CD4-positive, alpha-beta T cell treated with Interleukin-17A for 4 hours (primary cell): ENCODE measurements around the gene MYO1E.

ENCODE experiments used
- DNase-seq: peaks from one replicate; pipeline ENCODE4 v3.0.0-alpha.2; 2020; ENCODE audit warnings: mixed read lengths

The MYO1E gene

DNA sequence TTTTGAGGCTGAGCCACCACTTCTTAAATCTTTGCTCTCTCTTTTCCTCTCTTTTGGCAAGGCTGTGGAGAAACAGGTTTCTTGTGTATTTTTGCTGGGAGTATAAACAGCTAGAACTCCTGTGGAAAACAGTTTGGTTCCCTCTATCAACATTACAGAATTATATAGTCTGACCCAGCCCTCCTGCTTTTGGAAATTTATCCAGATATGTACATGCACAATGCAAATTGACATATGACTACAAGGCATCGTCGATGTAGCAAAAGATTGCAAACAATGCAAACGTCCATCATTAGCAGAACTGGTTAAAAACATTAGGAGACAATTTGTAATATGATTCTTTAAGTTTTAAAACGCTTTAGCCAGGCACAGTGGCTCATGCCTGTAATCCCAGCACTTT is 12.5 kb upstream of the MYO1E start:
- DNase-seq, result no peak

GRCh38 chr15:59384507-59384906 is 11.8 kb upstream of the MYO1E start:
- DNase-seq, result no peak

DNA sequence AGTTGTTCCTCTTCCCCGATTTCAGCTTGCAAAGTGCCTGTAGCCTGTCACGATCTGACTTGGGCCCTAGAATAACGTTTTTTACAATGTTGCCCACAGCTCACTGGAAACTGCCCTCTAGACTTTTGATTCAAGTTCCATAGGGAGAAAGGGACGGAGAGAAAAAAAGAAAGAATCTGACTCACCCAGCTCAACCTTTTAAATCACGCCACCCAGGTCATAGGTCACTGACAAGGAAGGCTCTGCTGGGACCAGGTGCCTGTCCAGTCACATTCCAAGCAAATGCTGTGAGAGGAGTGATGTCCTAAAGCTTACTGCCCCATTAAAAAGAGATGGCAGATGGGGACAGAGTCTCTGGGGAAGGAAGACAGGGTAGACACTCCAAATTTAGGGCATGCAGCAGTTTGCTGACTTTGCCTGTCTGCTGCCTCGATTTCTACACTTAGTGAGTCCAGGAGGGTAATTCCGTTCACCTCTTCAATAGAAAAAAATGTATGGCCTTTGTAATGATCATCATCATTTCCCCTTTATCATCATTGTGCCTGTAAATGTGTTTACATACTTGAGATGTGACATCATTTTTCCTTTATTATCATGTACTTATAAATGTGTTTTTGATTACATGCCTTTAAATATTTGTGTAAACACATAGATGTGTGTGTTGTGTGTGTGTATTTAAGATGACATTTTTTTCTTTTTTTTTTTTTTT is 8.4 kb upstream of the MYO1E start:
- DNase-seq, result no peak

DNA sequence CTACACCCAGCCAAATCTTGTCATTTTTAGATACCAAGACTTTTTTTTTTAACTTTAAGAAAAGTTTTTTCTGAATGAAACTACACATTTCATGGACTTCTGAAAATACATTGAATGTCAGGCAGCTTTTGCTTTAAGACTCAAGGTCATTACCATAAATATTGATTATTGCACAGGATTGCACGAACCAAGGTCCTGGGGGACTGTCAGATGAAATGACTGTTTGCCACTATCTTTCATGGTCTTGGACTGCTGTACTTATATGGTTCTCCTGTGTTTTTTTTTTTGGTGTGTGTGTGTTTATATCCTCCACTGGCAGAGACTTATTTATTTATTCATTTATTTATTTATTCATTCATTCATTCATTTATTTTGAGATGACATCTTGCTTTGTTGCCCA is 6.9 kb upstream of the MYO1E start:
- no peak for DNase-seq

GRCh38 chr15:59378855-59379254 is 6.2 kb upstream of the MYO1E start:
- no peak for DNase-seq

DNA sequence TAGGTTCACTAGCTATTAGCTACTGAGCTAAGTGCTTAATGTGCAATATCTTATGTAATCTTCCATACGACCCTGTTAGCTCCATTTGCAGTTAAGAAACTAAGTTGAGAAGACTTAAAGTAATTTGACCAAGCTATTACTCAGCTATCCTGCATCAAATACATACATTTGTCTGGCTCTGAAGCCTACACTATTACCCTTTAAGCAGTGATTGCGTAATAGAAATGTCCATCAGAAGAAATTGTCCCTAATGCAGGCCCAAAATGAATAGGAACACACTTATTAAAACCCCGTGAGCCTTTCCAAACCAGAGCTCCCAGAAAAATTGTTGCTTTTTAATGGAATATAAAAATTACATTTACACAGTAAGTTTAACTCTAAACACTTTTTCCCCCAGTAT is 5.3 kb upstream of the MYO1E start:
- DNase-seq, result no peak

DNA sequence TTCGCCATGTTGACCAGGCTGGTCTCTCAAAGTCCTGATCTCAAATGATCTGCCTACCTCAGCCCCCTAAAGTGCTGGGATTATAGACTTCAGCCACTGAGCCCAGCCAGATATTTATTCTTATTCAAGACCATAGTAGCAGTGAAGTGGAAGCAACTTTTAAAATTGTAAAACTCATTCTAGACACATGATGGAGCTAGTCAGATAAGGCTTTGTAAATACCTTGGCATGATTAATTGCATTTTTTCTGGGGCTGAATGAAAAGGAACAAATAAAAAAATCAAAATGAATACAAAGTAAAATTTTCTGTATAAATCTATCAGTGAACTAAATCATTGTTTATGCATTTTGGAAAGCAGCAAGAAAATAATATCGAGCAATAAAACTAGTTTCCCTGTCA is 4.1 kb upstream of the MYO1E start:
- DNase-seq, result no peak

DNA sequence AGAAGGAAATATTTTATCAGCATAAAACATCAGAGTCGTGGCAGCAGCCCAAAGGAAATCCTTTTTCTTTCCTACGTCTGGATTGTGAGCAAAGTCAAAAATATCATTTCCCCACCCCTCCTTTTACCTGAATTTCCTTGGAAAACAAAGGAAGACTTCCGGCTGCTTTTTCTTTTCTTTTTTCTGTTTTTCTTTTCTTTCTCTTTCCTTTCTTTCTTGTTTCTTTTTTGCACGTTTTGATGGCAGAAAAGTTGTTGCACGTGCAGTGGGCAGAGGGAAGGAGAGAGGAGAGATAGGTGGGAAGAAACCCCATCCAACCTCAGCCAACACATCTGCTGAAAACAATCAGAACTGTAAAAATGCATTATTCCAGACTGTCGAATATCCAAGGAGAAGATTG is 544 bp upstream of the MYO1E start:
- no peak for DNase-seq

DNA sequence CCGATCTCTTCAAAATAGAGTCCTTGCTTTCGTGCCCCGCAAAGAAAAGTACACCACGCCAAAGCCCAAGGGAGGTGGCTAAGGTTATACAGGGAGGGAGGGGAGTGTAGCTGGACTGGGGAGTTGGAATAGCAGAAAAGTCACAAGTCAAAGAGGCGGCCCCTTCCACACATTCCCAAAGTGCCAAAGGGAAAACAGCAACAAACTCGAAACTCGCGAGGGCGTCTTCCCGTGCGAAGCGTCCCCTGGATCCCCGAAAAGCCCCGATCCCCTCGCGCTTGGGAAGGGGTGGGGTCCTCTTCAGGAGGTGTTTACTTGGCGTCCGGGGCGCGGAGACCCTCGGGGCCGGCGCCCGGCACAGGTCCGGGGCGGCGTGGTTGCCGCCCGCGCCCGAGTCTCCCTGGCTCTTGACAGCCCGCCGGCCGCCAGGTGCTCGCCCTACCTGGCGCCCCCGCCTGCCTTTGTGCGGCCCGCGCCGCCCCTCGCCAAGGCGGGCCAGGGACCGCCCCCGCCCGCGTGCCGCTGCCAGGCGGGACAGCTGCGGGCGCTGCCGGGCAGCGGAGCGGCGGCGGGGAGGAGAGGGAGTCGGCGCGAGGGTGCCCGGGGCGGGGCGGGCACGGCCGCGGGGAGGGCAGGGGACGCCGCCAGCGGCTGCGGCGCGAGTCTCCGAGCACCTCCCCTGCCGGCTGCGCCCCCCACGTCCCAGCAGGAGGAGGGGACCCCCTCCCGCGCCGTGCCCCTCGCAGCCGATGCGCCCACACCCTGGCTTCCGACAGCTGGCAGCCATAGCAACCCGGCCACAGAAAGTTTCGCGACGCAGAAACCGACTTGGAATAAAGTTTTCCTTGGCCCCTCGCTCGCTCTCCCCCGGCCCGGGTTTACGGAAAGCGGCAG is 966 bp downstream of the MYO1E start:
- peak; percentile 6 for DNase-seq

- DNase-seq, result no peak
Measured at GRCh38 chr15:59369597-59369996, 3.1 kb downstream of the MYO1E start.

DNA sequence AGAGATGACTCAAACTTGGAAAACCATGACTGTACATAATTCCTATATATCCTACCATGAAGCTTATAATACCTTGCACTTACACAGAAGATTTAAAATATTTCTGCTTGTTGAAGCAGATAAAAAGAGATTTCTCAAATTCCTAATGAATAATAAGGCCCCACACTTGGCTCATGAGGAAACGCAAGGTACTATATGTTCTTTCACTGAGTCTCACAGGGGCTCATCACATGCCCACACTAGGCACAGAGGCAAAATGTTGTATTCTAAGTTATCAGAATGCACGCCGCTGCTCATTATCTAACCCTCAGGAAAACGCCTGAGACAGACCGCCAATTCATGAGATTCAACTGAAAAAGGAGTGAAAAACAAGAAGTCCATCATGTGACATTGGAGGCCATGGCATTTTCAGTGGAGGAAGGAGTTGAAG is 5.6 kb downstream of the MYO1E start:
- no peak for DNase-seq

DNA sequence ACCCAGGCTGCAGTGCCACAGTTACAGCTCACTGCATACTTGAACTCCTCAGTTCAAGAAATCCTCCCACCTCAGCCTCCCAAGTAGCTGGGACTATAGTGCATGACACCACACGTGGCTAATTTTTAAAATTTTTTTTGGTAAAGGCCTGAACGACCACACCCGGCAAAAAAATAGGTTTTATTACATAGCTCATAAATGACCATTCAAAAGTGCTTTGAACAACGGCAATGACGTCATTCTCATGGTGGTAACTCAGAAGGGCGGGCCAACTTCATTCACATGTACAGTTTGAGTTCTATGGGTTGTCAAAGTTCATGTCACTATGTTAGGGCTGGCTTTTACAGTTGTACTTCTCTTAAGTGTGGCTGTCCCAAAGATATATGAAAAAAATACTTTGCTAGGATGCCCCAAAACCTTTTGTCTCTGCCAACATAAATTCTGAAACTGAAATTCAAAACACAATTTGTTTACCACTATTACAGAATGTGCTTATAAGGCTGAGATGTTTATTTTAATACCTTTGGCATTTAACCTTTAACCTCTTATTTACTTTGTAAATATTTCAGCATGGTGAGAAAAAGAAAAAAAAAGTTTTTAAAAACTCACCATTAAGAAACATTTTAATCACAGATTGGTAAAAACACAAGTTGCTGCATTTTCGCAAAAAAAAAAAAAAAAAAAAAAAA is 6.2 kb downstream of the MYO1E start:
- no peak for DNase-seq

GRCh38 chr15:59364248-59364647 is 8.4 kb downstream of the MYO1E start:
- no peak for DNase-seq

DNA sequence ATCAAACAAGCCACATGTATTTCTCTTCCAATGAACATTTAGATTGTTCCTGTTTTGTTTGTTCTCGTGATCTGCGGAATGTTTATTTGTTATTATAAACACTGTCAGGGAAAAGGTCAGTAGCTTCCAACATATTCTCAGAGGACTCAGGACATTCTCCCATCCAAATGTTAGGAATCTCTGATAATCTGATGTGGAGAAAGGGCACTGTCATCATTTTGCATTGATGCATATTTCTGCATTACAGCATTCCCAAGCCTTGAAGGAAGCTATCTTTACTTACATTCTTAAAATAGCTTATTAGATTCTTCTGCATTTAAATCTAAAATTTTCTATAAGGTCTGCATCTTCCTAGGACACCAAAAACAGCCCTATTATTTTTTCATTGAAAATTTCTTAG is 10.3 kb downstream of the MYO1E start:
- no peak for DNase-seq

- no peak for DNase-seq
Measured at GRCh38 chr15:59360896-59361295, 11.8 kb downstream of the MYO1E start.

DNA sequence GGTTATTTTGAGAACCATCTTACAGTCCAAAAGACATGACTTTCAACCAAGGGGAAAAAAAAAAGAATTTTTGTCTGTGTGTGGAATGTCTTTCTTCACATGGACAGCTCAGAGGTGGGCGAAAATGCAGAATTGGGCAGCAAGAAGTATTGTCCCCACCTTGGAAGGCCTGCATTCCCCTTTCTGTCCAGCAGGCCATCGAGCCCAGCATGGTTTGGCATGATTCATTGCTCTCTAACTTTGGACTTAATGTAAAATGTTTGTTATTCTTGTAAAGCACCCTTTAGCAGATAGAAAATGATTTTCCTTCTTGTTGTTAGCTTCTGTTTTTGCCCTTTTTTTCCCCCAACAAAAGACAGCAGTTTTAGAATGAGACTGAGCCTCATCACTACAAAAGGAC is 12.4 kb downstream of the MYO1E start:
- no peak for DNase-seq

DNA sequence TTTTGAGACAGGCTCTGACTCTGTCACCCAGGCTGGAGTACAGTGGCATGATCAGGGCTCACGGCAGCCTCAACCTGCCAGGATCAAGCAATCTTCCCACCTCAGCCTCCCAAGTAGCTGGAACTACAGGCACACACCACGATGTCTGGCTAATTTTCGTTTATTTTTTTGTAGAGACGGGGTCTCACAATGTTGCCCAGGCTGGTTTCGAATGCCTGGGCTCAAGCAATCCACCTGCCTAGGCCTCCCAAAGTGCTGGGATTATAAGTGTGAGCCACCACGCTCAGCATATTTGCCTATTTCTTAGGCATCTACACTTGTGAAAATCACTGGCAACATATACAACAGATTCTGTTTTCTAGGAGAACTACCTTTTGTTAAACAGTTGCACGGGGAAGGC is 16.9 kb downstream of the MYO1E start:
- DNase-seq, result no peak

DNA sequence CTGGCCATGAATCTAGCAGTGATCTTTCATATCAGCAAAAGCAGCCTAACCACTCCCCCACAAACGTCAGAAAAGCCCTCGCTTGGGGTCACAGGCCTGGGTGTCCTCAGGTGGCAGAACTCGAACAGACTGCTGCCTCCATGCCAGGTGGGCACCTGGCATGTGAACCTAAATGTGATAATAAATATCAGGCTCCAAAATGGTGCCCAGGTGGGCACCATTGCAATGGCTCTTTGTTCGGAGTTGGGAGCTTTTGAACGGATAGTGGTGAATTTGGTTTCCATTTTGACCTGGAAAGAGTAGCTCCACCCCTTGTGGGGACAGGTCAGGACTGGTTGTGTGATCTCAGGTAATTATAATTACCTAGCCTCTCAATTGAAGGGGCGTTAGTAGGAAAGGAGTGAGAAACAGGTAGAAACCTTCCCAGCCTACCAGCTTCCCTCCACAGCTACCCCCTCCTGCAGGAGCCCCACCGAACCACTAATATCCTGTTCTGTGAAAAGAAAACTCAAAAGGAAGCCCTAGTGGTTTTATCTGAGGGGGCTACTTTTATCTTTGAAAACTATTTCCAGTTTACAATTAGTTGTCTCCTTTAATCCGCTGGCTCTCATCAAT is 18.1 kb downstream of the MYO1E start:
- DNase-seq, result no peak

DNA sequence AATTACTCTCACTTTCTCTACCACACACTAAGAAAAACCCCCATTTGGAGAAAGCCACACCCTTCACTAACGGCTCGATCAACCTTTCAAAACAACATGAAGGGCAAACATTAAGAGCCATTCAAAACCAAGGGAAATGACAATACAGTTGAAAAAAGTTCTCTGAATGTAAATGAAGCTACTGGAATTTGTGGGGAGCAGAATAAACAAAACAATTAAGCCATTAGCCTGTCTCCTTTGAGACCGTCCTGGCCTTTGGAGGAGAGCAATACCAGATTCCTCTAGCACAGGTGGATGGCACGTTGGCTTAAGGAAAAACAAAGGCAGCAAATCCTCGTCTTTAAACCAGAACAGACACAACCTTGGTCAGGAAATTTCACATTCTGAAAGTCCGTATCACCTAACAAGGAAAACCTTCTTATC is 18.7 kb downstream of the MYO1E start:
- DNase-seq, result no peak

DNA sequence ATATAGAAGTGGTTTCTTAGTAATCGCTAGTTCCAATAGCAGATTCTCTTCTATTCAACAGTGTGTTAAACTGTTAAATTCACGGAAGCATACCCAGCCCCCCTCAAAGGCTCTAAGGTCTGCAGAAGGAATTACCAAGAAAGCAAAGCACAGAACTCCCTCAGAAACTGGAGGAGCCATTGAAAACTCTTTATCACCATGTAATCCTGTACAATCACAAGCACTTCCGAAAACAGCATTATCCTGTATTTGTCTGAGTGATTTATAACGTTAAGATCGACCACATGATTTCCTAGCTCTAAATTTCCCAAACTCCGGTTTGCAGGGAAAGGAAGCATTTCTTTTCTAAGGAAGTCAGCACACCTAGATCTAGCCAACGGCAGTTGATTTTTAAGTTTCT is 20.0 kb downstream of the MYO1E start:
- DNase-seq, result no peak

GRCh38 chr15:59352189-59352588 is 20.5 kb downstream of the MYO1E start:
- DNase-seq, result no peak

- DNase-seq, result no peak
Measured at GRCh38 chr15:59350421-59350732, 22.3 kb downstream of the MYO1E start.

GRCh38 chr15:59349680-59350420 is 22.8 kb downstream of the MYO1E start:
- DNase-seq, result no peak
